ENCODE results near the gene CDX1.

CDX1 gene

GRCh38 chr5:150184990-150185912, 18.7 kb downstream of the CDX1 start:
- no peak for DNase-seq

- no peak for DNase-seq
Observed at GRCh38 chr5:150186137-150186536, 19.6 kb downstream of the CDX1 start.

GRCh38 chr5:150186897-150187296, 20.3 kb downstream of the CDX1 start:
- no peak for DNase-seq

- DNase-seq: no peak
Observed at GRCh38 chr5:150188146-150188842, 21.7 kb downstream of the CDX1 start.

GRCh38 chr5:150189326-150189725, 22.7 kb downstream of the CDX1 start:
- DNase-seq: no peak

- no peak for DNase-seq
Observed at GRCh38 chr5:150189728-150190502, 23.3 kb downstream of the CDX1 start, which contains the start of gene SLC6A7. Gene SLC6A7 (plus strand): TSS chr5:150190062. CDS start chr5:150190328, 266 bp downstream.

- DNase-seq: no peak
Observed at GRCh38 chr5:150190503-150190979, 24.0 kb downstream of the CDX1 start.

GRCh38 chr5:150190987-150191386, 24.4 kb downstream of the CDX1 start:
- DNase-seq: no peak

- no peak for DNase-seq
Observed at GRCh38 chr5:150192462-150192861, 25.9 kb downstream of the CDX1 start.

GRCh38 chr5:150195736-150196485, 29.3 kb downstream of the CDX1 start:
- DNase-seq: no peak

- DNase-seq: no peak
Observed at GRCh38 chr5:150196514-150196913, 29.9 kb downstream of the CDX1 start.

- DNase-seq: no peak
Observed at GRCh38 chr5:150196986-150197385, 30.4 kb downstream of the CDX1 start.

- no peak for DNase-seq
Observed at GRCh38 chr5:150197476-150197875, 30.9 kb downstream of the CDX1 start.

GRCh38 chr5:150202501-150202900, 35.9 kb downstream of the CDX1 start:
- DNase-seq: no peak

- DNase-seq: no peak
Observed at GRCh38 chr5:150203832-150204589, 37.4 kb downstream of the CDX1 start.

GRCh38 chr5:150204590-150204960, 38.0 kb downstream of the CDX1 start:
- DNase-seq: no peak

GRCh38 chr5:150206098-150206778, 39.7 kb downstream of the CDX1 start:
- DNase-seq: no peak

GRCh38 chr5:150206779-150207115, 40.2 kb downstream of the CDX1 start:
- DNase-seq: no peak

GRCh38 chr5:150208187-150209098, 41.9 kb downstream of the CDX1 start:
- no peak for DNase-seq

- DNase-seq: no peak
Observed at GRCh38 chr5:150209099-150209635, 42.6 kb downstream of the CDX1 start.

Measured in activated CD4-positive, CD25-positive, alpha-beta regulatory T cell (primary cell).